Stomach smooth muscle (tissue), 2 donors: ENCODE data around the gene PRSS38.
A peak's percentile ranks its signal among the peaks of the same experiment; 100 is the strongest.

ENCODE experiments used
- H3K27ac ChIP-seq: one replicate; pipeline ENCODE4 v1.7.0; 2013; ENCODE audit warnings: mild to moderate bottlenecking, low read length, inconsistent platforms
- H3K27me3 ChIP-seq, 2 donors: one replicate each; pipeline ENCODE4 v1.7.0; 2013; ENCODE audit warnings: low read length in 2 of 2; ENCODE audit not compliant: insufficient read depth in 2 of 2, control insufficient read depth in 1 of 2
- H3K36me3 ChIP-seq, 2 donors: one replicate each; pipeline ENCODE4 v1.7.0; 2013; ENCODE audit warnings: low read length in 2 of 2; ENCODE audit not compliant: control insufficient read depth in 2 of 2, insufficient read depth in 2 of 2
- H3K4me1 ChIP-seq: one replicate; pipeline ENCODE4 v1.7.0; 2013; ENCODE audit warnings: low read length; ENCODE audit not compliant: control insufficient read depth, insufficient read depth
- H3K4me3 ChIP-seq, 2 donors: one replicate each; pipeline ENCODE4 v1.7.0; 2013; ENCODE audit warnings: low read length in 2 of 2
- H3K9ac ChIP-seq, 2 donors: one replicate each; pipeline ENCODE4 v1.7.0; 2013; ENCODE audit warnings: low read length in 2 of 2, mild to moderate bottlenecking in 1 of 2
- H3K9me3 ChIP-seq, 2 donors: one replicate each; pipeline ENCODE4 v1.7.0; 2013; ENCODE audit warnings: low read length in 2 of 2; ENCODE audit not compliant: control insufficient read depth in 2 of 2
- donor health status: healthy.
- donor health status: Pancreatic carcinoma.

Gene PRSS38

GRCh38 chr1:227880342-227880924 is 65.0 kb downstream of the PRSS38 start:
- no peak overlapping the region for H3K9ac ChIP-seq
- H3K4me3 ChIP-seq = no peak overlapping the region
- H3K27ac ChIP-seq = no peak overlapping the region
- H3K36me3 ChIP-seq = no peaks in the 10 kb centered on the region
- H3K4me1 ChIP-seq = peaks cover 4% of the 10 kb centered on the region
- H3K9me3 ChIP-seq = no peaks in the 10 kb centered on the region
- H3K27me3 ChIP-seq = no peaks in the 10 kb centered on the region

- Histone ChIP-seq H3K27me3 (no peaks in the 10 kb centered on the region), H3K4me1 (peaks cover 25% of the 10 kb centered on the region), H3K9ac (no peak overlapping the region), H3K27ac (no peak overlapping the region), H3K36me3 (no peaks in the 10 kb centered on the region), H3K4me3 (no peak overlapping the region), H3K9me3 (no peaks in the 10 kb centered on the region)
These were observed 67.6 kb downstream of the PRSS38 start for GRCh38 chr1:227883073-227883520.

- H3K4me1 ChIP-seq = peaks cover 26% of the 10 kb centered on the region
- H3K9me3 ChIP-seq = no peaks in the 10 kb centered on the region
- H3K27me3 ChIP-seq = no peaks in the 10 kb centered on the region
- no peak overlapping the region for H3K27ac ChIP-seq
- H3K4me3 ChIP-seq = no peak overlapping the region
- no peak overlapping the region for H3K9ac ChIP-seq
- no peaks in the 10 kb centered on the region for H3K36me3 ChIP-seq
These were observed 68.3 kb downstream of the PRSS38 start for GRCh38 chr1:227883641-227884301.

GRCh38 chr1:227884370-227885134 is 69.1 kb downstream of the PRSS38 start:
- Histone ChIP-seq H3K9me3 (no peaks in the 10 kb centered on the region), H3K4me1 (peaks cover 26% of the 10 kb centered on the region), H3K27ac (no peak overlapping the region), H3K4me3 (no peak overlapping the region), H3K27me3 (no peaks in the 10 kb centered on the region), H3K9ac (no peak overlapping the region), H3K36me3 (no peaks in the 10 kb centered on the region)

- Histone ChIP-seq H3K27ac (peak overlapping the region; percentile 99), H3K27me3 (no peaks in the 10 kb centered on the region), H3K4me1 (peaks cover 26% of the 10 kb centered on the region)
These were observed 69.7 kb downstream of the PRSS38 start for GRCh38 chr1:227885135-227885647.

DNA sequence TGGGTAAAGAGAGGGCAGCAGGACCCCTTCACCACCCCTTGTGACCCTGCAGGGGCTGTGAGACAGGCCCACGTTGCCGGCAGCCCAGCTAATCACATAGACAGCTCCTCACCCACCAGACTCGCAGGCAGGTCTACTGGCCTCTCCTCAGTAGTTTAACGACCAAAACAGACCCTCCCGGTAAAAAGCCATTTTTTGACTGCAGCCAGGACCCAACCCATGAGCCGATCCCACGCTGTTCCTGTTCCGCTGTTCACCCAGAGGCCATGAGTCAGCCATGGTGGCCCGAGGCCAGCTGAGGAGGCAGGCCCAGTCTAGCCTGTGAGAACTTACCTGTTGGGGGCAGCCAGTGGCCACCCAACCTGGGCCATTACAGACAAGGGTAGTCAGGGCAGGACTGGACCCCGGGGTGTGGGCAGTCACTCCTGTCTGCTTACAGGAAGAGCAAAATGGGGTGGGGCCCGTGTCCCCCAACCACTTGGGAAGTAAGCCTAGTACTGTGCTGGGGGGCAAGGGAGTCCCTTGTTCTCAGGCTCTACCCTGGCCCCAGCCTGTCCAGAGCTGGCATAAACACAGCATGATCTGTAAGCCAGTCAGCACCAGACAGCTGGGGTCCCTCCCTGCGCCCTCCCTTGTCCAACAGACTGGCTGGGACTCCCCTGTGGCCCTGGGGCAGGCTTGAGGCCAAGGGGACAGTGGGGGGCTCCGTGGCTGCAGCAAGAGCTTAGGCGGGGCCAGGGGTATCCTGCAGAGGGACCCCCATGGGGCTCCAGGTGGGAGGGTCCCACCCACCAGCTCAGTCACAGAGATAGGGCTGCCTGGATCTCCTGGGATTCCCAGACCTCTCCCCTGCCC is 70.4 kb downstream of the PRSS38 start:
- H3K4me1 ChIP-seq = peaks cover 26% of the 10 kb centered on the region
- H3K9ac ChIP-seq = peak overlapping the region; percentile 55 to 65
- H3K36me3 ChIP-seq = no peaks in the 10 kb centered on the region
- no peaks in the 10 kb centered on the region for H3K9me3 ChIP-seq
- H3K27ac ChIP-seq = peak overlapping the region; percentile 99
- no peaks in the 10 kb centered on the region for H3K27me3 ChIP-seq
- H3K4me3 ChIP-seq = peak overlapping the region; percentile 23 to 75

More at GRCh38 chr1:227885135-227885647, 69.7 kb downstream of the PRSS38 start:
- Histone ChIP-seq H3K9me3 (no peaks in the 10 kb centered on the region), H3K36me3 (no peaks in the 10 kb centered on the region), H3K9ac (peak overlapping the region in 1 of 2 donors; percentile 65), H3K4me3 (peak overlapping the region in 1 of 2 donors; percentile 75)

DNA sequence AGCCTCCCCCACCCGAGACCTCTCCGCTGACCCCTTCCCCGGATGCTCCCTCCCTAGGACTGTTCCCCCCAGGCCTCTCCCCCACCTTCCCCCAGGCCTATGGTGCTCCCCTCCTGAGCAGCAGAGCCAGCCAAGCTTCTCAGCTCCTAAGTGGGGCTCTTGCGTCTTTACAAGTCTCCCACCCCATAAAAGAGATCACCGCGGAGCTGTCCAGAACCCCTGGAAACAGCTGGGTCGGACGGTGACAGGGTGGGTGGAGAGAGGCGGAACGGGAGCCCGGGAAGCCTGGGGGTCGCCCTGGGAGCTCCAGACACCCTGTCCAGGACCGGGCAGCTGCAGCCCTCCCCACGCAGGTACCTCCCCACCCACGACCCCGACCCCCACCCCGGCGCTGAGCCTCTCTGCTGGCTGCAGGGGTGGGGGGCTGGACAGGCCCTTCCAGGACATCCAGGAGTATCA is 71.1 kb downstream of the PRSS38 start:
- H3K27ac ChIP-seq = peak overlapping the region; percentile 99
- no peaks in the 10 kb centered on the region for H3K27me3 ChIP-seq
- H3K9me3 ChIP-seq = no peaks in the 10 kb centered on the region
- H3K4me1 ChIP-seq = peaks cover 26% of the 10 kb centered on the region
- peak overlapping the region; percentile 23 to 75 for H3K4me3 ChIP-seq
- peak overlapping the region in 1 of 2 donors; percentile 65 for H3K9ac ChIP-seq
- no peaks in the 10 kb centered on the region for H3K36me3 ChIP-seq

- Histone ChIP-seq H3K4me3 (peak overlapping the region; percentile 58 to 75), H3K27me3 (no peaks in the 10 kb centered on the region), H3K9ac (peak overlapping the region; percentile 82 to 84), H3K27ac (peak overlapping the region; percentile 99), H3K9me3 (no peaks in the 10 kb centered on the region), H3K4me1 (peaks cover 26% of the 10 kb centered on the region), H3K36me3 (no peaks in the 10 kb centered on the region)
These were observed 71.7 kb downstream of the PRSS38 start for GRCh38 chr1:227886993-227887696.

DNA sequence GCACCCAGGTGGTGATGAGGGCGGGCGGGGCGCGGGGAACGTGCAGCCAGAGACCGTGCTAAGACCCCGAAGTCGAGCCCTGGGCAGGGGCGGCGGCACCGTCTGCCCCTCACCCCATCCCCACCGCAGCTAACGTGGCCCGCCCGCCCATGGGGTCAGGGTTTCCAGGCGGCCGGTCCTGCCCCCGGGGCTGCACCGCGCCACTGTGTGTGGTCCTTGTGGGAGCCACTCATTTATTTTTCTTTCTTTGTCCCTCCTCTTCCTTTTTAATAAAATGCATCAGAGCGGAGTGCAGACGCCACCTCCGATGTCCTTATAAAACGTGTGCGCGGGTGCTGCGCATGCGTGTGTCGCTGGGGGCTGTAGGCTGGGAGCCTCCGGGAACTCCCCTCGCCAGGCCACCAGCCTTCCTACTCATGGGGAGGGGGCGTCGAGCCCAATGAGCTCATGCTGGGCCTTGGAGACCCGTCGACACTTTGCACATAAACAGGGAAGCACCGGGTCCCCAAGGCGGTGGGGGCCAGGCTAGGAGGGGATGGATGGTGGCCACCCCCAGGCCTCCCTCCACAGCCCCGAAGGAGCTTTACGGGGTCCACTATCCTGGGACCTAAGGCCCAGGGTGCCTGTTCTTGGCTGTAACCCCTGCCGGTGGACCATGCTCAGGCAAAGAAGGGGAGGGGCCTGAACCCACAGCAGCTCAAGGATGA is 72.4 kb downstream of the PRSS38 start:
- peak overlapping the region; percentile 99 for H3K27ac ChIP-seq
- H3K4me3 ChIP-seq = peak overlapping the region; percentile 58 to 75
- no peaks in the 10 kb centered on the region for H3K36me3 ChIP-seq
- H3K27me3 ChIP-seq = no peaks in the 10 kb centered on the region
- H3K9me3 ChIP-seq = no peaks in the 10 kb centered on the region
- H3K4me1 ChIP-seq = peaks cover 26% of the 10 kb centered on the region
- H3K9ac ChIP-seq = peak overlapping the region; percentile 82 to 84
